ENCODE results near the gene SNN.

SNN gene

GRCh38 chr16:11635679-11636171 lies 32.5 kb upstream of the SNN start:
- DNase-seq, result no peak

- DNase-seq, result no peak
Measured at GRCh38 chr16:11636172-11636721, 32.0 kb upstream of the SNN start.

GRCh38 chr16:11637320-11637719 lies 30.9 kb upstream of the SNN start:
- no peak for DNase-seq

- no peak for DNase-seq
Measured at GRCh38 chr16:11638140-11638539, 30.1 kb upstream of the SNN start.

- DNase-seq, result no peak
Measured at GRCh38 chr16:11639008-11639562, 29.2 kb upstream of the SNN start.

- peak in 1 of 2 experiments; percentile 78 for DNase-seq
Measured at GRCh38 chr16:11639925-11640899, 28.0 kb upstream of the SNN start.

- peak in 1 of 2 experiments; percentile 59 for DNase-seq
Measured at GRCh38 chr16:11640987-11641817, 27.1 kb upstream of the SNN start.

- no peak for DNase-seq
Measured at GRCh38 chr16:11642765-11643116, 25.5 kb upstream of the SNN start.

GRCh38 chr16:11649276-11649675 lies 19.0 kb upstream of the SNN start:
- no peak for DNase-seq

GRCh38 chr16:11650641-11651591 lies 17.3 kb upstream of the SNN start:
- DNase-seq, result no peak

- no peak for DNase-seq
Measured at GRCh38 chr16:11651796-11652195, 16.5 kb upstream of the SNN start.

GRCh38 chr16:11655655-11656054 lies 12.6 kb upstream of the SNN start:
- no peak for DNase-seq

GRCh38 chr16:11657556-11657955 lies 10.7 kb upstream of the SNN start:
- no peak for DNase-seq

GRCh38 chr16:11658896-11659708 lies 9.2 kb upstream of the SNN start:
- DNase-seq, result no peak

- DNase-seq, result no peak
Measured at GRCh38 chr16:11660565-11660964, 7.7 kb upstream of the SNN start.

GRCh38 chr16:11662582-11662981 lies 5.7 kb upstream of the SNN start:
- DNase-seq, result no peak

GRCh38 chr16:11665071-11665491 lies 3.2 kb upstream of the SNN start:
- no peak for DNase-seq

- no peak for DNase-seq
Measured at GRCh38 chr16:11666103-11667055, 1.9 kb upstream of the SNN start.

GRCh38 chr16:11667221-11667823 lies 933 bp upstream of the SNN start:
- DNase-seq, result no peak

Measured in SW 1271 (cell line).